IPS-18a (cell line): Measurements from ENCODE around the gene SPOCK2.
"Not testable (repeated sequence)": the region's sequence is repeated elsewhere in the genome, so short reads cannot be mapped to it uniquely, and the experiment has no call there.

ENCODE experiments used
- H3K27ac ChIP-seq: one replicate; pipeline ENCODE4 v1.5.1; 2013; ENCODE audit warnings: low read length
- H3K27me3 ChIP-seq: one replicate; pipeline ENCODE4 v1.6.1; 2013; ENCODE audit warnings: mild to moderate bottlenecking, low read length; ENCODE audit not compliant: control insufficient read depth, insufficient read depth
- H3K36me3 ChIP-seq: one replicate; pipeline ENCODE4 v1.6.1; 2013; ENCODE audit warnings: low read depth, low read length; ENCODE audit not compliant: control insufficient read depth
- H3K4me1 ChIP-seq: one replicate; pipeline ENCODE4 v1.6.1; 2013; ENCODE audit warnings: low read depth, low read length; ENCODE audit not compliant: control insufficient read depth
- H3K4me3 ChIP-seq: one replicate; pipeline ENCODE4 v1.5.1; 2013; ENCODE audit warnings: low read length
- H3K9ac ChIP-seq: one replicate; pipeline ENCODE4 v1.6.1; 2013; ENCODE audit warnings: mild to moderate bottlenecking, low read length, moderate library complexity
- H3K9me3 ChIP-seq: one replicate; pipeline ENCODE4 v1.6.1; 2013; ENCODE audit warnings: low read depth, low read length; ENCODE audit not compliant: control insufficient read depth

The SPOCK2 gene

GRCh38 chr10:72041491-72041890, 46.9 kb downstream of the SPOCK2 start:
- Histone ChIP-seq H3K27ac (no peak overlapping the region), H3K9me3 (no peaks in the 10 kb centered on the region), H3K27me3 (no peaks in the 10 kb centered on the region), H3K4me1 (peaks cover 6% of the 10 kb centered on the region), H3K36me3 (no peaks in the 10 kb centered on the region), H3K9ac (no peak overlapping the region), H3K4me3 (no peak overlapping the region)

GRCh38 chr10:72039377-72039776, 49.0 kb downstream of the SPOCK2 start:
- no peaks in the 10 kb centered on the region for H3K36me3 ChIP-seq
- H3K27ac ChIP-seq: no peak overlapping the region
- no peak overlapping the region for H3K9ac ChIP-seq
- no peaks in the 10 kb centered on the region for H3K27me3 ChIP-seq
- no peak overlapping the region for H3K4me3 ChIP-seq
- no peaks in the 10 kb centered on the region for H3K9me3 ChIP-seq
- peaks cover 6% of the 10 kb centered on the region for H3K4me1 ChIP-seq

GRCh38 chr10:72038458-72039001, 49.8 kb downstream of the SPOCK2 start:
- no peaks in the 10 kb centered on the region for H3K9me3 ChIP-seq
- H3K27me3 ChIP-seq: no peaks in the 10 kb centered on the region
- peaks cover 6% of the 10 kb centered on the region for H3K4me1 ChIP-seq
- no peaks in the 10 kb centered on the region for H3K36me3 ChIP-seq
- no peak overlapping the region for H3K9ac ChIP-seq
- no peak overlapping the region for H3K27ac ChIP-seq
- H3K4me3 ChIP-seq: no peak overlapping the region

GRCh38 chr10:72037811-72038210, 50.5 kb downstream of the SPOCK2 start:
- Histone ChIP-seq H3K27ac (no peak overlapping the region), H3K9me3 (no peaks in the 10 kb centered on the region), H3K27me3 (no peaks in the 10 kb centered on the region), H3K4me1 (peaks cover 6% of the 10 kb centered on the region), H3K36me3 (no peaks in the 10 kb centered on the region), H3K4me3 (no peak overlapping the region), H3K9ac (no peak overlapping the region)

- Histone ChIP-seq H3K36me3 (no peaks in the 10 kb centered on the region), H3K9me3 (no peaks in the 10 kb centered on the region), H3K4me1 (peaks cover 6% of the 10 kb centered on the region), H3K27ac (no peak overlapping the region), H3K4me3 (no peak overlapping the region), H3K9ac (no peak overlapping the region), H3K27me3 (no peaks in the 10 kb centered on the region)
These were observed 51.1 kb downstream of the SPOCK2 start for GRCh38 chr10:72037266-72037665.

GRCh38 chr10:72035252-72035887, 53.0 kb downstream of the SPOCK2 start:
- no peak overlapping the region for H3K4me3 ChIP-seq
- no peaks in the 10 kb centered on the region for H3K27me3 ChIP-seq
- H3K4me1 ChIP-seq: peaks cover 6% of the 10 kb centered on the region
- no peaks in the 10 kb centered on the region for H3K36me3 ChIP-seq
- no peak overlapping the region for H3K9ac ChIP-seq
- H3K27ac ChIP-seq: no peak overlapping the region
- no peaks in the 10 kb centered on the region for H3K9me3 ChIP-seq

- no peaks in the 10 kb centered on the region for H3K9me3 ChIP-seq
- H3K27me3 ChIP-seq: no peaks in the 10 kb centered on the region
- no peak overlapping the region for H3K4me3 ChIP-seq
- H3K9ac ChIP-seq: no peak overlapping the region
- H3K27ac ChIP-seq: no peak overlapping the region
- peaks cover 6% of the 10 kb centered on the region for H3K4me1 ChIP-seq
- no peaks in the 10 kb centered on the region for H3K36me3 ChIP-seq
These were observed 53.6 kb downstream of the SPOCK2 start for GRCh38 chr10:72034761-72035160.

- Histone ChIP-seq H3K27me3 (no peaks in the 10 kb centered on the region), H3K9me3 (no peaks in the 10 kb centered on the region), H3K4me3 (no peak overlapping the region), H3K4me1 (peaks cover 6% of the 10 kb centered on the region), H3K36me3 (no peaks in the 10 kb centered on the region), H3K9ac (no peak overlapping the region), H3K27ac (no peak overlapping the region)
These were observed 54.3 kb downstream of the SPOCK2 start for GRCh38 chr10:72034040-72034499.

GRCh38 chr10:72032409-72033162, 55.8 kb downstream of the SPOCK2 start:
- H3K36me3 ChIP-seq, H3K9me3 ChIP-seq, H3K27me3 ChIP-seq, H3K9ac ChIP-seq, H3K27ac ChIP-seq, H3K4me1 ChIP-seq, H3K4me3 ChIP-seq: not testable (repeated sequence)

GRCh38 chr10:72031706-72032105, 56.6 kb downstream of the SPOCK2 start:
- Histone ChIP-seq H3K4me1 (no peaks in the 10 kb centered on the region), H3K36me3 (no peaks in the 10 kb centered on the region), H3K27ac (no peak overlapping the region), H3K9ac (no peak overlapping the region), H3K4me3 (no peak overlapping the region), H3K27me3 (no peaks in the 10 kb centered on the region), H3K9me3 (no peaks in the 10 kb centered on the region)

- H3K9me3 ChIP-seq: no peaks in the 10 kb centered on the region
- no peak overlapping the region for H3K4me3 ChIP-seq
- H3K4me1 ChIP-seq: no peaks in the 10 kb centered on the region
- H3K27ac ChIP-seq: no peak overlapping the region
- H3K9ac ChIP-seq: no peak overlapping the region
- no peaks in the 10 kb centered on the region for H3K27me3 ChIP-seq
- no peaks in the 10 kb centered on the region for H3K36me3 ChIP-seq
These were observed 57.4 kb downstream of the SPOCK2 start for GRCh38 chr10:72030762-72031543.
